T-cell (primary cell): Measurements from ENCODE around the gene ZNF500. TPM values are rescaled to one million over a fixed set of nuclear protein-coding genes. Genes with fewer than 3 reads are reported as not detected.

Source experiments
- ATAC-seq, 4 experiments: fragments of 200-7000 bp in 3 of 4; fragments of 150-1000 bp in 1 of 4; cut with Tn5 transposase; replicated peaks in 1 of 4; 1 replicate in 3 of 4; 2 replicates in 1 of 4; pipeline ENCODE4 v1.10.0; 2021; ENCODE audit warnings: moderate library complexity in 3 of 4, mild to moderate bottlenecking in 2 of 4, moderate number of reproducible peaks in 1 of 4
- CTCF ChIA-PET, 2 donors: fragments of 300-600 bp; sonication (Branson Sonifier 250); formaldehyde crosslinking; loops; one replicate each; lab custom pipeline; 2022; ENCODE audit warnings: antibody characterized with exemption in 2 of 2; lab: Charles Lee
- POLR2A ChIA-PET, 2 donors: fragments of 300-600 bp; sonication (Branson Sonifier 250); formaldehyde crosslinking; loops; one replicate each; lab custom pipeline; 2022; ENCODE audit warnings: antibody characterized with exemption in 2 of 2; lab: Charles Lee
- DNase-seq, 35 experiments: peaks; one replicate each; pipeline versions ENCODE4 v3.0.0 to v3.0.0-alpha.2; 2013 to 2023
- H3K27ac ChIP-seq: one replicate; pipeline ENCODE4 v1.5.1; 2013; ENCODE audit warnings: low read length
- H3K27me3 ChIP-seq, 2 experiments: replicated peaks in 1 of 2; 1 replicate in 1 of 2; 2 replicates in 1 of 2; pipeline versions ENCODE4 v1.6.1 to v1.7.0; 2013; ENCODE audit warnings: low read length in 1 of 2, mixed read lengths in 1 of 2; ENCODE audit not compliant: control insufficient read depth in 2 of 2, insufficient read depth in 2 of 2; ENCODE audit errors: extremely low read depth in 1 of 2
- H3K36me3 ChIP-seq, 2 donors: 1 replicate in 1 of 2; 2 replicates in 1 of 2; pipeline versions ENCODE4 v1.6.1 to v1.7.0; 2013; ENCODE audit warnings: low read length in 1 of 2; ENCODE audit not compliant: control insufficient read depth in 2 of 2, insufficient read depth in 1 of 2; ENCODE audit errors: extremely low read depth in 1 of 2
- H3K4me1 ChIP-seq, 2 experiments: 1 replicate in 1 of 2; 2 replicates in 1 of 2; pipeline versions ENCODE4 v1.6.1 to v1.7.0; 2013; ENCODE audit warnings: low read length in 2 of 2, mixed read lengths in 1 of 2; ENCODE audit not compliant: insufficient read depth in 2 of 2, control insufficient read depth in 1 of 2; ENCODE audit errors: extremely low read depth in 1 of 2
- H3K4me3 ChIP-seq, 2 donors: 1 replicate in 1 of 2; 2 replicates in 1 of 2; pipeline versions ENCODE4 v1.5.1 to v1.7.0; 2013; ENCODE audit warnings: mild to moderate bottlenecking in 2 of 2, low read length in 1 of 2, moderate library complexity in 1 of 2; ENCODE audit not compliant: control insufficient read depth in 1 of 2; ENCODE audit errors: extremely low read depth in 1 of 2
- H3K9me3 ChIP-seq: 2 replicates; pipeline ENCODE4 v1.7.0; 2013
- H3K27ac Mint-ChIP-seq, 2 donors: one replicate each; pipeline ENCODE4 v1.8.0; 2020 to 2021; ENCODE audit warnings: mild to moderate bottlenecking in 2 of 2, mixed read lengths in 2 of 2
- H3K27me3 Mint-ChIP-seq, 2 donors: one replicate each; pipeline ENCODE4 v1.8.0; 2021 to 2022; ENCODE audit warnings: mixed read lengths in 2 of 2
- H3K36me3 Mint-ChIP-seq: one replicate; pipeline ENCODE4 v1.8.0; 2021; ENCODE audit warnings: mixed read lengths
- H3K4me1 Mint-ChIP-seq, 3 donors: one replicate each; pipeline ENCODE4 v1.8.0; 2020 to 2022; ENCODE audit warnings: mixed read lengths in 3 of 3, mild to moderate bottlenecking in 1 of 3
- H3K4me3 Mint-ChIP-seq, 3 donors: one replicate each; pipeline ENCODE4 v1.8.0; 2020 to 2022; ENCODE audit warnings: mild to moderate bottlenecking in 3 of 3, mixed read lengths in 3 of 3, moderate library complexity in 3 of 3
- H3K9me3 Mint-ChIP-seq, 3 donors: one replicate each; pipeline ENCODE4 v1.8.0; 2020 to 2022; ENCODE audit warnings: mixed read lengths in 3 of 3
- WGBS: methylation state at CpG from one replicate; pipeline ENCODE4 v1.1.5; 2013; ENCODE audit warnings: missing lambda C conversion rate; ENCODE audit not compliant: insufficient coverage; 5-methylcytosine and 5-hydroxymethylcytosine counted together
- total RNA-seq, 35 experiments: library from RNA in 6 of 35; stranded (reverse) in 6 of 35; fragments of 120-200 nt in 1 of 35; gene quantifications; one replicate each; pipeline versions ENCODE4 v1.2.1 to v1.2.4 and lab custom pipeline; 2013 to 2026

ZNF500 gene
- total RNA-seq, 5 donors from 2014 or later (not counting 1 experiment from before 2014, with no cell fraction given), result 19.7 to 36.6 (median 32.4) TPM

- ATAC-seq (no peak), DNase-seq (no peak)
- Histone ChIP-seq H3K9me3 (no peaks in the 10 kb centered on the region), H3K27ac (no peak overlapping the region), H3K4me1 (peaks cover 2 to 18% of the 10 kb centered on the region in 2 experiments), H3K36me3 (peaks cover 0 to 3% of the 10 kb centered on the region in 2 donors), H3K27me3 (no peaks in the 10 kb centered on the region), H3K4me3 (no peak overlapping the region)
- peaks cover 7 to 12% (median 11%) of the 10 kb centered on the region in 3 donors for H3K4me1 Mint-ChIP-seq
- CTCF ChIA-PET, result no interaction called here
- no peak overlapping the region for H3K4me3 Mint-ChIP-seq
- H3K27ac Mint-ChIP-seq, result no peak overlapping the region
- 91% methylated on average over 15 of the region's 22 CpGs for whole genome bisulfite sequencing
- no peaks in the 10 kb centered on the region for H3K27me3 Mint-ChIP-seq
- no peaks in the 10 kb centered on the region for H3K9me3 Mint-ChIP-seq
- H3K36me3 Mint-ChIP-seq, result no peaks in the 10 kb centered on the region
- POLR2A ChIA-PET, result no interaction called here
Observed at GRCh38 chr16:4797805-4798252, 30.9 kb upstream of the ZNF500 start.

- H3K9me3 ChIP-seq, result no peaks in the 10 kb centered on the region
- Mint-ChIP-seq H3K27ac (no peak overlapping the region), H3K9me3 (no peaks in the 10 kb centered on the region), H3K36me3 (no peaks in the 10 kb centered on the region), H3K4me3 (no peak overlapping the region), H3K4me1 (peaks cover 7 to 12% (median 11%) of the 10 kb centered on the region in 3 donors), H3K27me3 (no peaks in the 10 kb centered on the region)
- H3K27ac ChIP-seq, result no peak overlapping the region
- WGBS, result 94% methylated on average over 11 of the region's 21 CpGs
- no peaks in the 10 kb centered on the region for H3K27me3 ChIP-seq
- POLR2A ChIA-PET, result no interaction called here
- ATAC-seq (no peak), DNase-seq (no peak)
- CTCF ChIA-PET, result no interaction called here
- no peak overlapping the region for H3K4me3 ChIP-seq
- H3K36me3 ChIP-seq, result peaks cover 0 to 3% of the 10 kb centered on the region in 2 donors
- peaks cover 2 to 18% of the 10 kb centered on the region in 2 experiments for H3K4me1 ChIP-seq
Observed at GRCh38 chr16:4796982-4797804, 30.2 kb upstream of the ZNF500 start.

GRCh38 chr16:4795828-4796572, 29.0 kb upstream of the ZNF500 start:
- H3K9me3 ChIP-seq, result no peaks in the 10 kb centered on the region
- Mint-ChIP-seq H3K36me3 (no peaks in the 10 kb centered on the region), H3K27me3 (no peaks in the 10 kb centered on the region), H3K4me3 (no peak overlapping the region), H3K9me3 (no peaks in the 10 kb centered on the region), H3K4me1 (peaks cover 7% of the 10 kb centered on the region in 3 donors), H3K27ac (no peak overlapping the region)
- H3K27me3 ChIP-seq, result no peaks in the 10 kb centered on the region
- peaks cover 0 to 3% of the 10 kb centered on the region in 2 donors for H3K36me3 ChIP-seq
- ChIA-PET CTCF (no interaction called here), POLR2A (interaction anchor here in 1 of 2 donors (0.5 kb wide), 1 partner anchor 46 kb away, joined by 3 read pairs; no protein-coding TSS in a partner anchor)
- 90% methylated on average over 25 of the region's 30 CpGs for WGBS
- DNase-seq (no peak), ATAC-seq (no peak)
- no peak overlapping the region for H3K27ac ChIP-seq
- peaks cover 0 to 7% of the 10 kb centered on the region in 2 experiments for H3K4me1 ChIP-seq
- no peak overlapping the region for H3K4me3 ChIP-seq

- no peaks in the 10 kb centered on the region for H3K27me3 Mint-ChIP-seq
- CTCF ChIA-PET, result no interaction called here
- Histone ChIP-seq H3K27ac (no peak within 1 kb of the TSS), H3K36me3 (peaks cover 0 to 3% of the 10 kb centered on the region in 2 donors), H3K9me3 (no peaks in the 10 kb centered on the region), H3K4me1 (peaks cover 0 to under 1% of the 10 kb centered on the region in 2 experiments), H3K27me3 (peaks cover 0 to under 1% of the 10 kb centered on the region in 2 experiments), H3K4me3 (no peak within 1 kb of the TSS)
- H3K27ac Mint-ChIP-seq, result no peak within 1 kb of the TSS
- DNase-seq (no peak), ATAC-seq (no peak)
- POLR2A ChIA-PET, result interaction anchor here in 1 of 2 donors (0.5 kb wide), 1 partner anchor 47 kb away, joined by 3 read pairs; no protein-coding TSS in a partner anchor
- peaks cover under 1% of the 10 kb centered on the region in 3 donors for H3K4me1 Mint-ChIP-seq
- no peak within 1 kb of the TSS for H3K4me3 Mint-ChIP-seq
- H3K9me3 Mint-ChIP-seq, result no peaks in the 10 kb centered on the region
- no peaks in the 10 kb centered on the region for H3K36me3 Mint-ChIP-seq
- WGBS, result 88% methylated on average over 13 of the region's 14 CpGs
Observed at GRCh38 chr16:4795181-4795827, 28.3 kb upstream of the ZNF500 start, which contains the start of gene SMIM22. TSS of gene SMIM22 (plus strand) at chr16:4795369. CDS start at chr16:4795735, 366 bp downstream.

GRCh38 chr16:4792951-4793513, 26.1 kb upstream of the ZNF500 start:
- H3K27me3 Mint-ChIP-seq, result no peaks in the 10 kb centered on the region
- whole genome bisulfite sequencing, result 83% methylated on average over 2 of the region's 13 CpGs
- ATAC-seq (no peak), DNase-seq (no peak)
- H3K4me3 Mint-ChIP-seq, result no peak overlapping the region
- Histone ChIP-seq H3K36me3 (no peaks in the 10 kb centered on the region), H3K4me3 (no peak overlapping the region), H3K27me3 (peaks cover 0 to 6% of the 10 kb centered on the region in 2 experiments), H3K9me3 (no peaks in the 10 kb centered on the region), H3K4me1 (no peaks in the 10 kb centered on the region), H3K27ac (no peak overlapping the region)
- H3K36me3 Mint-ChIP-seq, result no peaks in the 10 kb centered on the region
- H3K9me3 Mint-ChIP-seq, result no peaks in the 10 kb centered on the region
- POLR2A ChIA-PET, result no interaction called here
- no peak overlapping the region for H3K27ac Mint-ChIP-seq
- CTCF ChIA-PET, result no interaction called here
- no peaks in the 10 kb centered on the region for H3K4me1 Mint-ChIP-seq

- Histone ChIP-seq H3K36me3 (no peaks in the 10 kb centered on the region), H3K4me1 (no peaks in the 10 kb centered on the region), H3K9me3 (no peaks in the 10 kb centered on the region), H3K27me3 (peaks cover 0 to 6% of the 10 kb centered on the region in 2 experiments), H3K27ac (no peak overlapping the region), H3K4me3 (no peak overlapping the region)
- no peaks in the 10 kb centered on the region for H3K27me3 Mint-ChIP-seq
- DNase-seq, result no peak
- H3K4me1 Mint-ChIP-seq, result no peaks in the 10 kb centered on the region
- ChIA-PET POLR2A (no interaction called here), CTCF (no interaction called here)
- ATAC-seq, result no peak
- no peak overlapping the region for H3K27ac Mint-ChIP-seq
- no peak overlapping the region for H3K4me3 Mint-ChIP-seq
- no peaks in the 10 kb centered on the region for H3K36me3 Mint-ChIP-seq
- no peaks in the 10 kb centered on the region for H3K9me3 Mint-ChIP-seq
- 75% methylated on average over 4 of the region's 10 CpGs for WGBS
Observed at GRCh38 chr16:4790871-4791270, 23.9 kb upstream of the ZNF500 start.
